ENCODE results near the gene CACNA2D2. TPM values are rescaled to one million over a fixed set of nuclear protein-coding genes. Genes with fewer than 3 reads are reported as not detected.

Gene CACNA2D2
- total RNA-seq, 1 experiment from 2014 or later = 27.7 TPM

- no peak overlapping the region for H4K5ac ChIP-seq (ENCODE audit: insufficient read length, low read depth, low read length)
- WGBS (ENCODE audit: extremely low coverage, insufficient read length, low lambda C conversion rate) = no CpG with 5 or more reads among the region's 14 CpGs
- no peak overlapping the region for H3K14ac ChIP-seq (ENCODE audit: insufficient read depth, low read length)
- Mint-ChIP-seq H3K4me1 (peaks cover 25 to 39% of the 10 kb centered on the region in 2 experiments), H3K9me3 (no peaks in the 10 kb centered on the region; a peak in 1 of 5 replicates), H3K27me3 (ENCODE audit: low read depth) (peaks cover 60% of the 10 kb centered on the region), H3K27ac (no peak overlapping the region), H3K4me3 (peak overlapping the region; percentile 33 to 63; a peak in 4 of 5 replicates), H3K36me3 (ENCODE audit: insufficient read depth in 1 of 3, low read depth in 3 of 3) (peaks cover 0 to 2% (median 2%) of the 10 kb centered on the region in 3 experiments; a peak in 5 of 7 replicates)
- no peak overlapping the region for H3K23ac ChIP-seq (ENCODE audit: insufficient read length, low read depth, low read length)
- no peak for DNase-seq
- H3K9ac ChIP-seq (ENCODE audit: extremely low read depth, insufficient read length, low read length) = no peak overlapping the region
- no peaks in the 10 kb centered on the region; the same call in 1 of the 2 replicates for H3K4me1 ChIP-seq (ENCODE audit: insufficient read depth, low read length)
- no peak overlapping the region for H2BK20ac ChIP-seq (ENCODE audit: low read depth, low read length, poor library complexity, severe bottlenecking)
- no peaks in the 10 kb centered on the region for H3K79me1 ChIP-seq (ENCODE audit: insufficient read depth, low read depth, low read length, poor library complexity, severe bottlenecking)
- no peak overlapping the region for H2BK12ac ChIP-seq (ENCODE audit: insufficient read length, low read depth, low read length)
- H3K27ac ChIP-seq (ENCODE audit: insufficient read length, low read depth, low read length) = no peak overlapping the region
- no peaks in the 10 kb centered on the region for H4K20me1 ChIP-seq (ENCODE audit: control insufficient read depth, insufficient read depth, insufficient read length)
- H2AFZ ChIP-seq (ENCODE audit: low read length) = no peak overlapping the region
- H2BK120ac ChIP-seq (ENCODE audit: low read depth, low read length, poor library complexity, severe bottlenecking) = no peak overlapping the region
- no peak overlapping the region for H4K8ac ChIP-seq (replicated peaks; ENCODE audit: insufficient read length, low read depth, low read length)
- peaks cover 24% of the 10 kb centered on the region for H3K23me2 ChIP-seq (ENCODE audit: insufficient read length, low read depth, low read length, poor library complexity, severe bottlenecking)
- no peak overlapping the region for H2BK5ac ChIP-seq (ENCODE audit: insufficient read length, low read length)
- peak overlapping the region; percentile 61 for H3K4me2 ChIP-seq (ENCODE audit: insufficient read depth, insufficient read length, low read length)
- H3K9me3 ChIP-seq (ENCODE audit: control insufficient read depth, low read depth, low read length) = no peaks in the 10 kb centered on the region
- no peak overlapping the region for H3T11ph ChIP-seq (ENCODE audit: low read length)
- peaks cover 13% of the 10 kb centered on the region; the same call in 1 of the 2 replicates for H3K27me3 ChIP-seq (ENCODE audit: insufficient read depth, low read length)
- H2BK15ac ChIP-seq (ENCODE audit: low read depth, low read length) = no peak overlapping the region
- H3K18ac ChIP-seq (ENCODE audit: insufficient read length, low read depth, low read length) = no peak overlapping the region
- no peak for TF ChIP-seq CTCF (conservative IDR thresholded peaks at IDR 0.05)
- H2AK5ac ChIP-seq (ENCODE audit: insufficient read length, low read length) = no peak overlapping the region
- peaks cover 5% of the 10 kb centered on the region; the same call in 1 of the 2 replicates for H3K79me2 ChIP-seq (ENCODE audit: insufficient read depth, low read length)
- no peak overlapping the region for H3K56ac ChIP-seq (ENCODE audit: insufficient read length, low read depth, low read length)
- H4K91ac ChIP-seq (ENCODE audit: insufficient read length, low read depth, low read length) = no peak overlapping the region
- no peak overlapping the region for H3K4ac ChIP-seq (ENCODE audit: low read depth, low read length)
Observed at GRCh38 chr3:50339485-50340146, 163.8 kb downstream of the CACNA2D2 start.
